ENCODE results near the gene ANKRD55.
"Not testable (repeated sequence)": the region's sequence is repeated elsewhere in the genome, so short reads cannot be mapped to it uniquely, and the experiment has no call there.

Gene ANKRD55

DNA sequence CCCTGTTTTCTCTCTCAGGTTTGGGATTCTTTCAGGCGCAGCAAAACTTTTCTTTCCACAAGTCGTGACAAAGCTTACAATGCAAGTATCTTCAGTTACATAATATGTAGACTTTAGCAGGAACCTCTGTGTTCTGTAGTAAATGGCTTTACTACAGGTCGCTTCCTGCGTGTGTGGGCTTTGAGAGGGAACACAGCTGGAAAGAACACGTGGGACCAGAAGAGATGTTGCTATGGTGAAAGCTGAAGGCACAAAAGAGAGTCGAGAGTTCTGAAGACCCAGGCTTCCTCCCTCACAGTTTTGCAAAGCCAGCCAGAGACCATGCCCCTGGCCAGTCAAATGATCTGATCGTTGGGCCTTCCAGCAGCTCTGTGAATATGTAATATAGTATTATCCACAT lies 4.0 kb downstream of the ANKRD55 start:
- no peak for DNase-seq (ENCODE audit: low read depth)
- TF ChIP-seq, protein P1, sequence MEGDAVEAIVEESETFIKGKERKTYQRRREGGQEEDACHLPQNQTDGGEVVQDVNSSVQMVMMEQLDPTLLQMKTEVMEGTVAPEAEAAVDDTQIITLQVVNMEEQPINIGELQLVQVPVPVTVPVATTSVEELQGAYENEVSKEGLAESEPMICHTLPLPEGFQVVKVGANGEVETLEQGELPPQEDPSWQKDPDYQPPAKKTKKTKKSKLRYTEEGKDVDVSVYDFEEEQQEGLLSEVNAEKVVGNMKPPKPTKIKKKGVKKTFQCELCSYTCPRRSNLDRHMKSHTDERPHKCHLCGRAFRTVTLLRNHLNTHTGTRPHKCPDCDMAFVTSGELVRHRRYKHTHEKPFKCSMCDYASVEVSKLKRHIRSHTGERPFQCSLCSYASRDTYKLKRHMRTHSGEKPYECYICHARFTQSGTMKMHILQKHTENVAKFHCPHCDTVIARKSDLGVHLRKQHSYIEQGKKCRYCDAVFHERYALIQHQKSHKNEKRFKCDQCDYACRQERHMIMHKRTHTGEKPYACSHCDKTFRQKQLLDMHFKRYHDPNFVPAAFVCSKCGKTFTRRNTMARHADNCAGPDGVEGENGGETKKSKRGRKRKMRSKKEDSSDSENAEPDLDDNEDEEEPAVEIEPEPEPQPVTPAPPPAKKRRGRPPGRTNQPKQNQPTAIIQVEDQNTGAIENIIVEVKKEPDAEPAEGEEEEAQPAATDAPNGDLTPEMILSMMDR (IDR thresholded peaks at IDR 0.05; ENCODE audit: low read depth, low read length, missing control alignments): no peak
- in situ Hi-C loops (cut with HindIII; ENCODE audit: low sequenced_read_pairs): no loop called here
- no peak overlapping the region for H3K4me3 ChIP-seq (ENCODE audit: low read depth, low read length)

DNA sequence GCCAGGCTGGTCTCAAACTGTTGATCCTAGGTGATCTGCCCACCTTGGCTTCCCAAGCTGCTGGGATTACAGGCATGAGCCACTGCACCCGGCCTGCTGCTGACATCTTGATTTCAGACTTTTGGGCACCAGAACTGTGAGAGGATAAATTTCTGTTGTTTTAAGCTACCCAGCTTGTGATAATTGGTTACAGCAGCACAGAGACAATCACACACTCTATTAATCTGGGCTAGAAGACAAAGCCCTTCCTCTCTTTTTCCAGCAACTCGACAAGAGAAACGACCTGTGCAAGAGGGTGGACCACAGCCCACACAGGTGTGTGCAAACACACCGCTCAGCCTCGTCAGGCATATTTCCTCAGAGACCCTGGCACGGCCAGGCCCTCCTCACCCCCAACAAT lies 4.5 kb downstream of the ANKRD55 start:
- no peak for DNase-seq (ENCODE audit: low read depth)
- in situ Hi-C loops (cut with HindIII; ENCODE audit: low sequenced_read_pairs): no loop called here
- TF ChIP-seq, protein P1 (IDR thresholded peaks at IDR 0.05; ENCODE audit: low read depth, low read length, missing control alignments): no peak
- no peak overlapping the region for H3K4me3 ChIP-seq (ENCODE audit: low read depth, low read length)

DNA sequence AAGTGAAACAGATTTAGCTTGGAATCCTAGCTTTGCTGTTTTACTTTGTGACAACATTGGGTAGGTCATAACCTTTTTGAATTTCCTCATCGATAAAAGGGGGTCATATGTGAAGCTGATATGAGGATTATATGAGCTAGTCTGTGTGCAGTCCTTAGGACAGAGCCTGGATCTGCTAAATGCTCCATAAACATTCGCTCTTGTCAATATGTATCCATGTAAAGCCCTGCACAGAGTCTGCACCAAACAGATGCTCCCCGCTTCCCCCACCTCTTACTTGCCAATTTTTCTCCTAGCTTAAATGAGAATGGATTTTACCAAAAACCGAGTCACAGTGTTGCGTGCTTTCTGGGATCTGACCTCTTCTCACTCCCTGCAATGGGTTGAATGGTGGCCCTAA lies 5.4 kb downstream of the ANKRD55 start:
- no peak for DNase-seq (ENCODE audit: low read depth)
- in situ Hi-C loops (cut with HindIII; ENCODE audit: low sequenced_read_pairs): no loop called here
- TF ChIP-seq, protein P1 (IDR thresholded peaks at IDR 0.05; ENCODE audit: low read depth, low read length, missing control alignments): no peak
- H3K4me3 ChIP-seq (ENCODE audit: low read depth, low read length): no peak overlapping the region

DNA sequence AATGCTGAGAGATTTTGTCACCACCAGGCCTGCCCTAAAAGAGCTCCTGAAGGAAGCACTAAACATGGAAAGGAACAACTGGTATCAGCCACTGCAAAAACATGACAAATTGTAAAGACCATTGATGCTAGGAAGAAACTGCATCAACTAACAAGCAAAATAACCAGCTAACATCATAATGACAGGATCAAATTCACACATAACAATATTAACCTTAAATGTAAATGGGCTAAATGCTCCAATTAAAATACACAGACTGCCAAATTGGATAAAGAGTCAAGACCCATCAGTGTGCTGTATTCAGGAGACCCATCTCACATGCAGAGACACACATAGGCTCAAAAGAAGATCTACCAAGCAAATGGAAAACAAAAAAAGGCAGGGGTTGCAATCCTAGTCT lies 9.8 kb downstream of the ANKRD55 start:
- H3K4me3 ChIP-seq (ENCODE audit: low read depth, low read length); in situ Hi-C loops (cut with HindIII; ENCODE audit: low sequenced_read_pairs); DNase-seq (ENCODE audit: low read depth): not testable (repeated sequence)

DNA sequence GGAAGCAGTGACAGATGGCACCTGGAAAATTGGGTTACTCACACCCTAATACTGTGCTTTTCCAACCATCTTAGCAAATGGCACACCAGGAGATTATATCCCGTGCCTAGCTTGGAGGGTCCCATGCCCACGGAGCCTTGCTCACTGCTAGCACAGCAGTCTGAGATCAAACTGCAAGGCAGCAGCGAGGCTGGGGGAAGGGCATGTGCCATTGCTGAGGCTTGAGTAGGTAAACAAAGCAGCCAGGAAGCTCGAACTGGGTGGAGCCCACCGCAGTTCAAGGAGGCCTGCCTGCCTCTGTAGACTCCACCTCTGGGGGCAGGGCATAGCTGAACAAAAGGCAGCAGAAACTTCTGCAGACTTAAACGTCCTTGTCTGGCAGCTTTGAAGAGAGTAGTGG lies 11.5 kb downstream of the ANKRD55 start:
- H3K4me3 ChIP-seq (ENCODE audit: low read depth, low read length); DNase-seq (ENCODE audit: low read depth); in situ Hi-C loops (cut with HindIII; ENCODE audit: low sequenced_read_pairs): not testable (repeated sequence)

DNA sequence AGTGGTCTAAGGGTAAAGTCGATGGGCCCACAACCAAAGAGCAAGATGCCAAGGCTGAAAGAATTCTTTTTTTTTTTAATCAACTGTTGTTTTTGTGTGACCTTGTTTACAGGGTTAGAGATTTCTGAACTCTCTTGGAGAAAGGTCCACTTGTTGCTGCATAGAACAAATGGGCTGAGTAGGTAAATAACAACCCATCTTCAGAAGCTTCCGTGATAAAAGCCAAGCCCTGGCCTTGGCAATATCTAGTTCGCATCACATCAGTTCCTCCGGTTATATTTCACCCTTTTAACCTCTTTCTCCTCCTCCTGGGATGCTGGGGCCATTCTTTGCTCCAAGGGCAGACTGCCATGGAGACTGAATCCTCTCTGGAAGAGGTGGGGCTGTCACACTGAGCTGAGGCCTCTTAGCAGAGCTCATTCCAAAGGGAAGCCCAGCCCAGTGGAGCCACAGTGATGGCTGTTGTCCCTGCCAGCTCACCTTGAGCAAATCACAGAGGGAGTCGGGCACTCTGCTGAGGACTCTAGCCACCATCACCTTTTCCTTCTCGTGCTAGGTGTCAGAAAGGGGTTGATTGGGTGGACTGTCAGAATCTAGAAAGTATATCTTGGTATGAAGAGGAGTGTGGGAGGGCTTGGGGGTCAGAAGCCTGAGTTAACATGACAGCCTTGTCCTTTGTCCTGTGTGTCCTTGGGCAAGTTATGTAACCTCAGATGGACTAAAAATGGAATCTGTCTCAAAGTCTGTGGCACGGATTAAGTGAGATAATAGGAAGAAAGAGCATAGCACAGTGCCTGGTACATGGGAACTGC lies 17.9 kb downstream of the ANKRD55 start:
- H3K4me3 ChIP-seq (ENCODE audit: low read depth, low read length): no peak overlapping the region
- in situ Hi-C loops (cut with HindIII; ENCODE audit: low sequenced_read_pairs): no loop called here
- DNase-seq (ENCODE audit: low read depth): no peak
- TF ChIP-seq, protein P1 (IDR thresholded peaks at IDR 0.05; ENCODE audit: low read depth, low read length, missing control alignments): no peak

DNA sequence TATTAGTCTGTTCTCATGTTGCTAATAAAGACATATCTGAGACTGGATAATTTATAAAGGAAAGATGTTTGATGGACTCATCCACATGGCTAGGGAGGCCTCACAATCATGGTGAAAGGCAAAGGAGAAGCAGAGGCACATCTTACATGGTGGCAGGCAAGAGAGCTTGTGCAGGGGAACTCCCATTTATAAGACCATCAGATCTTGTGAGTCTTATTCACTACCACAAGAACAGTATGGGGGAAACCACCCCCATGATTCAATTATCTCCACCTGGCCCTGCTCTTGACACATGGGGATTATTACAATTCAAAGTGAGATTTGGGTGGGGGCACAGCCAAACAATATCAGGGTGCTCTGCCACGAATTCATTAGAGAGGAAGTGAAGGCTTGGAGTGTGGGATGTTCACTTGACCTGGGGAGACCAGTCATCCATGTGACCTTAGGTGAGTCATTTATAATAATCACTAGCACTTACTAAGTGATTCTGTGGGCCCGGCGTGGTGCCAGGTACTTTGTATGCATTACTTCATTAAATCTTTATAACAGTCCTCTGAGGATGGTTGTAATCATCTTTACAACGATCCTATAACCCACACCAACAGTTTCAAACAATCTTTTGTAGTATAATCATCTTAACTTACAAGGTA lies 19.1 kb downstream of the ANKRD55 start:
- DNase-seq (ENCODE audit: low read depth); in situ Hi-C loops (cut with HindIII; ENCODE audit: low sequenced_read_pairs); H3K4me3 ChIP-seq (ENCODE audit: low read depth, low read length): not testable (repeated sequence)

DNA sequence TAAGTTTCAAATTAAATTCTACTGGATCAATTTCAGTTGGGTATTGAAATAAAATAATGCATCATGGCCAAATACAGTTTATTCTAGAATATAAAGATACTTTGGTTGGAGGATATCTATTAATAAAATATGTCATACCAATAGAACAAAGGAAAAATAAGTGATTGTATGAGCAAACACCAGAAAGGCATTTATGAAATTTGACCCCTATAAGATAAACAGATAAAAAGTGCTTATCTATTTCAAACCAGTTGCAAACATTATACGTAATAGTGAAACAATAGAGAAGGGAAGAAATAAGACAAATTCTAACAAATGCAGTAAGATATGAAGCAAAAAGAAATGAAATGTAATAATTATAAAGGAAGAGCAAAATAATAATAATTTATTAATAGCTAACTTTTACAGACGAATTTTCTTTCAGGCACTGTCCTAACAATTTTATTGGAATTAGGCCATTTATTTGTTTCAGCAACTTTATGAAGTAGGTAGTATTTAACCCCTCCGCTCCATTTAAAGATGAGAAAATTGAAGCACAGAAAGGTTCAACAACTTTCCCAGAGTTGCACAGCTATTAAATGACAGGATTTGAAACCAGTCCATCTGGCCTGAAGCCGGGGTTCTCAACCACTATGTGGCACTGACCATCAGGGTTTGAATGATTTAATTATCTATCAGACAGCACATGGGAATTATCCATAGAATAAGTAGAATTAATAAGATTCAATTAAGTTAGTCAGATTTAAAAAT lies 20.8 kb downstream of the ANKRD55 start:
- in situ Hi-C loops (cut with HindIII; ENCODE audit: low sequenced_read_pairs): no loop called here
- DNase-seq (ENCODE audit: low read depth): no peak
- no peak overlapping the region for H3K4me3 ChIP-seq (ENCODE audit: low read depth, low read length)
- TF ChIP-seq, protein P1 (IDR thresholded peaks at IDR 0.05; ENCODE audit: low read depth, low read length, missing control alignments): no peak
